ENCODE measurements around the gene HES4. TPM values are rescaled to one million over a fixed set of nuclear protein-coding genes. Genes with fewer than 3 reads are reported as not detected.
A peak's percentile ranks its signal among the peaks of the same experiment; 100 is the strongest.

Gene HES4
- total and polyA plus RNA-seq, 2 experiments from 2014 or later, result 54.4 to 83.6 TPM

GRCh38 chr1:985126-985525, 14.8 kb downstream of the HES4 start:
- Histone ChIP-seq H3K27ac (no peak overlapping the region), H3K4me1 (ENCODE audit: low read depth) (peaks cover 3% of the 10 kb centered on the region), H3K4me3 (no peak overlapping the region), H3K36me3 (no peaks in the 10 kb centered on the region), H3K27me3 (peaks cover 63% of the 10 kb centered on the region), H3K9me3 (ENCODE audit: low read depth) (no peaks in the 10 kb centered on the region)
- no peak for TF ChIP-seq CTCF (IDR thresholded peaks at IDR 0.05; ENCODE audit: low read depth, low read length)
- no peak for DNase-seq (ENCODE audit: low read depth in 1 of 2, low spot score in 1 of 2)

DNA sequence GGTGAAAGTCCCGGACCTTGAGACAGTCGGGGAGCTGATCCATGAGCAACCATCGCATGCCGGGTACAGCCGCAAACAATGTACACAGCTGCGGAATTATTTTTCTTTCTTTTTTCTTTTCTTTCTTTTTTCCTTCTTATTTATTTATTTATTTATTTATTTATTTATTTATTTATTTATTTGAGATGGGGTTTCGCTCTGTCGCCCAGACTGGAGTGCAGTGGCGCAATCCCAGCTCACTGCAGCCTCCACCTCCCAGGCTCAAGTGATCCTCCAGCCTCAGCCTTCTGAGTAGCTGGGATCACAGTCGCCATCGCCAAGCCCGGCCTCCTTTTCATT, 15.5 kb downstream of the HES4 start:
- no peak for TF ChIP-seq CTCF (IDR thresholded peaks at IDR 0.05; ENCODE audit: low read depth, low read length)

GRCh38 chr1:983798-984475, 16.0 kb downstream of the HES4 start:
- Histone ChIP-seq H3K9me3 (ENCODE audit: low read depth) (no peaks in the 10 kb centered on the region), H3K36me3 (no peaks in the 10 kb centered on the region), H3K27me3 (peaks cover 52% of the 10 kb centered on the region), H3K4me1 (ENCODE audit: low read depth) (peaks cover 3% of the 10 kb centered on the region), H3K4me3 (peak overlapping the region; percentile 13), H3K27ac (no peak overlapping the region)
- DNase-seq (ENCODE audit: low read depth in 1 of 2, low spot score in 1 of 2), result peak; percentile 27 to 61
- peak; percentile 61 for TF ChIP-seq CTCF (IDR thresholded peaks at IDR 0.05; ENCODE audit: low read depth, low read length)

More for the DNA sequence above, 15.5 kb downstream of the HES4 start:
- peaks cover 3% of the 10 kb centered on the region for H3K4me1 ChIP-seq (ENCODE audit: low read depth)
- H3K36me3 ChIP-seq, result no peaks in the 10 kb centered on the region
- no peak for DNase-seq (ENCODE audit: low read depth in 1 of 2, low spot score in 1 of 2)
- H3K4me3 ChIP-seq, result peak overlapping the region; percentile 13
- H3K27ac ChIP-seq, result no peak overlapping the region
- no peaks in the 10 kb centered on the region for H3K9me3 ChIP-seq (ENCODE audit: low read depth)
- H3K27me3 ChIP-seq, result peaks cover 56% of the 10 kb centered on the region

GRCh38 chr1:982765-983436, 17.0 kb downstream of the HES4 start:
- Histone ChIP-seq H3K4me3 (no peak overlapping the region), H3K4me1 (ENCODE audit: low read depth) (peaks cover 3% of the 10 kb centered on the region), H3K36me3 (no peaks in the 10 kb centered on the region), H3K27me3 (peaks cover 42% of the 10 kb centered on the region), H3K27ac (no peak overlapping the region), H3K9me3 (ENCODE audit: low read depth) (no peaks in the 10 kb centered on the region)
- no peak for TF ChIP-seq CTCF (IDR thresholded peaks at IDR 0.05; ENCODE audit: low read depth, low read length)
- DNase-seq (ENCODE audit: low read depth in 1 of 2, low spot score in 1 of 2), result no peak

GRCh38 chr1:981955-982558, 17.8 kb downstream of the HES4 start, which contains the start of gene PERM1:
TSS of gene PERM1 (minus strand) at chr1:982093. CDS start at chr1:981029, 1,064 bp downstream.
- Histone ChIP-seq H3K27ac (no peak within 1 kb of the TSS), H3K9me3 (ENCODE audit: low read depth) (no peaks in the 10 kb centered on the region), H3K4me3 (no peak within 1 kb of the TSS), H3K36me3 (no peaks in the 10 kb centered on the region), H3K4me1 (ENCODE audit: low read depth) (peaks cover 3% of the 10 kb centered on the region), H3K27me3 (peaks cover 40% of the 10 kb centered on the region)
- no peak for DNase-seq (ENCODE audit: low read depth in 1 of 2, low spot score in 1 of 2)
- no peak for TF ChIP-seq CTCF (IDR thresholded peaks at IDR 0.05; ENCODE audit: low read depth, low read length)

Measured in cardiac muscle cell (in vitro differentiated cells and primary cell).